GM19397 (cell line): ENCODE results near the gene NF2.

Experiments used
- ATAC-seq: cut with Tn5 transposase; IDR thresholded peaks from one replicate; pipeline ENCODE4 v1.9.1; 2021; ENCODE audit warnings: mild to moderate bottlenecking, moderate library complexity; ENCODE audit not compliant: unreplicated experiment

The NF2 gene

DNA sequence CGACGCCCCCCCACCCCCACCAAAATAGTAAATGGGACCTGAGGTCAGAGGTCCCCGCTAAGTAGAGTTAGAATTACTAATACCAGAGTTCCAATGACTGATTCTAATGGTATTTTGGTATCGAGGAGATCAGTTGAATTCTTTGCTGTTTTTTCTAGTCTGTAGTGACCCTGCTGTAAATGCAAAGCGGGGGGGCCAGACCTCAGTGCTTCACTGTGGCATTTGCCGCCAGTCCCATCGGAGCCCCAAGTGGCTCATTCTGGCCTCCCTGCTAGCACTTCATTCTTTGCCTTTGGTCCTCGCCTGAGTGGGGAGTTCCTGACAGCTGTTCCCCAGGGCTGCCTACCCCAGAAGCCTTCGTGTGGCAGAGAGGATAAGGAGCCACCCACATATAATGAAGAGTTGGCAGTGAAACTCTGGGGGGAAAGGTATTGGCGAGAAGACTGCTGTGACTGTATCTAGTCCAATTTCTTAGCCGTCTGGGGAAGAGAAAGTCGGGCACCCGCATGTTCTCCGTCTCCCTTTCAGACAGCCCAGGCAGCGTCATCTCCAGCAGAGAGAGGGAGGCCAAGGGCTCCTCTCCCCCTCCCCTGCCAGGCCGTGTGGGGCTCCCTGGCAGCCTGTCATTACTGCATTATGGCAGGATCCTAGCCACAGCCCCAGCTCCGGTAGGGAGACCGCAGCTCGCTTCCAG lies 96.9 kb downstream of the NF2 start:
- no peak for ATAC-seq

DNA sequence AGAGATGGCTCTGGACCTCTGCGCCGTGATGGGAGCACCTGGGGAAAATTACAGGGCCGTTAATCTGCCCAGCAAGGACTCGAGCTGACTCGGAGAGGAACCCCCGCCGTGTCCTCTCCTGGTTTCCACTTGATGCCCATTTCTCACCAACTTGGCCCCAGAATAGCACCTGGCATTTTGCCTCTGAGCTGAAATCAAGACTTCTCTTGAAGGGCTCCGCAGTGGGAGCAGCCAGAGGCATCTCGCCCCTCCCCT lies 97.4 kb downstream of the NF2 start:
- ATAC-seq, result no peak

DNA sequence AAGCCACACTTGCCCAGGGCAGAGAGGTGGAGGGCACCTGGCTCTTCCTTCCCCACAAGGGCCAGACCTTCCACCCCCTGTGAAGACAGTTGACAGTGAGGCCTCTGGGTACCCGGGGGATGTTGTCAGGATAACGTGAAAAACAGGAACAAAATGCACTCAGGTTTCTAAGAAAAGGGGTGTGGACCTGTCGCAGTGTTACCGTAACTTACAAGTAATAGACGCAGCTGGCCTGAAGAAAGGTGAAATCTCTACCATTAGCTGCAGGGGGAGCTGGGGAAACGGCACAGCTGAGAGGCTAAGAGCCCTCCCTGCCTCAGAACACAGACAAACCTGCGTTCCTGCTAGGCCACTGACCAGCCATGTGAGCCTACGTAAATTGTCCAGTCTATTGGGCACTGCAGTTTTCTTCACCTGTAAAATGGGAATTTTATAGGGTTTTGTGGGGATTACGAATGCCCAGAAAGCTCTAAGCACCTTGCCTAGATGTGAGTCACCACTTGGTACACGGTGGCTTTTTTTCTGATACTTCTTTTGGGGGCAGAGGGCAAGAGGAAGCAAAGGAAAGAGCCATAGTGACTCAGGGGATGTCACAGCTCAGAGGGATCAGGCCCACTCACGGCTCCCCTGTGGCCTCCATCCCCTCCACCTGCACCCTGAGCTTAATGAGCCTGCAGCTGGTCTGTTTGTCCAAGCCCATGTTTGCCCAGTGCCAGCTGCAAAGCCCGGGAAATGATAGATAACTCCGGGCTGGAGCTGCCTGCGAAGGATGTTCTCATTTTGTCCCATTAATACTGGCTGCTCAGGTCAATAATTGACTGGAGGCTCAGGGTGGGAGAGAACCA lies 97.9 kb downstream of the NF2 start:
- ATAC-seq, result no peak

DNA sequence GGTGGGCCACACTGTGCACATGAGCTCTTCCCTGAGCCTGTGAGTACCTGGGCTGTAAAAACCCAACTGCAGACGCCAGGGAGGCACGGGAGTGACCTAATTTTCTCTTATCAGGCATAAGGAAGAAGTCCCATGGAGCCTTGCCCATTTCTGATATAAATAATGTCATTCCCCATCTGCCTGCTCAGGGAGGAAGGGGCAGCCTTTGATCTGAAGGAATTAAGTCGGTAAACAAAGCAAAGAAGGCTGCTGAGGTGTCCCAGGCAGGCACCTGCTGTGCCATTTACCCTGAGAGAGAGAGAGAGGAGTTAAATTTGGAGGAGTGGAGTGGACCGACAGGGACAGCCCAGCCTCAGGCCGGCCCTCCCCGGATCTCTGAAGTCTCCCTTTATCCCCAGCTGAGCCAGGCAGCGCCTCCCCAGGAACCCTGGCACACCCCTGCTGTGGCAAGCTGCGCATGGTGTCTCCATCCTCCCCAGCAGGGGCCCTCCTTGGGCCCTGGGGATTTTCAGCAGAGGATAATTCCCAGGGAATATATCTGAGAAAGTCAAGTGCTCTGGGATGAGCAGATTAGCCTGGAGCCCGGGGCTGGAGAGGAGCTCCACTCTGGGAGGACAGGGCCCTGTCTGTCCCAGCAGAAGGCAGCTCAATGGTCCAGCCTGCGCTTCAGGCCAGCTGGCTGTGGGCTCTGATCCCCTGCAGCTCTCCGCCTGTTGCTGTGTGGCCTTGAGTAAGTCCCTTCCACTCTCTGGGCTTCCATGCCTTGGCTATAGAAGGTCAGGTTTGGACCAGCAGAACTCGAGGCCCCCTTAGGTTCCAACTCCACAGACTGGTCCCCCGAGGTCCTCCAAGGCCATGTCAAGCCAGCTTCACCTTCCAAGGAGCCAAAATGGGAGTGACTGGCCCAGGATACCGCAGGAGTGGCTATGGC lies 98.8 kb downstream of the NF2 start:
- no peak for ATAC-seq

DNA sequence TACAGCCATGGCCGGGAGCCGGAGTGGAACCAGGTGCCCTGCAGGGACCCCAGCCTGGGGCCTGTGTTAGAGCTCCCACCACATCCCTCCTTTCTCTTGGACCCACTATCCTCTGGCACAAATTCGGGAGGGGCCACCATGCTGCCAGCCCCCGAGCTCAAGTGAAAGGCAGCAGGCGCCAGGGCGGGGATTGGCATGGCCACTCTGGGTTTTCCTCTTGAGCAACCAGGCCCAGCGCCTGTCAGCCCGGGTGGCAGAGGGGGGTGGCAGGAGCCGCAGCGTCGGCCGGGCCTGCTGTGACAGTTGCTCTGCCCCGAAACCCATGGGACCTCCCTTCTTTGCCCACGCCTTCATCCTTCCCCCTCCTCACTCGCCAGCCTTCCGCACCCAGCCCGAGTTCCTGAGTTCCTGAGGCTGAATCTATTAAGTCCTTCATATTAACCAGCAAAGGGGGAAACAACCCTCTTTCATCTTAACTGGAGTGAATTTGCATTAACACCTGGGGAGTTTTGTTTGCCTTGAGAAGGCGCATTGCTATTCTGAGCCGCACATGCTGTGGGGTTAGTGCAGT lies 99.6 kb downstream of the NF2 start:
- no peak for ATAC-seq

DNA sequence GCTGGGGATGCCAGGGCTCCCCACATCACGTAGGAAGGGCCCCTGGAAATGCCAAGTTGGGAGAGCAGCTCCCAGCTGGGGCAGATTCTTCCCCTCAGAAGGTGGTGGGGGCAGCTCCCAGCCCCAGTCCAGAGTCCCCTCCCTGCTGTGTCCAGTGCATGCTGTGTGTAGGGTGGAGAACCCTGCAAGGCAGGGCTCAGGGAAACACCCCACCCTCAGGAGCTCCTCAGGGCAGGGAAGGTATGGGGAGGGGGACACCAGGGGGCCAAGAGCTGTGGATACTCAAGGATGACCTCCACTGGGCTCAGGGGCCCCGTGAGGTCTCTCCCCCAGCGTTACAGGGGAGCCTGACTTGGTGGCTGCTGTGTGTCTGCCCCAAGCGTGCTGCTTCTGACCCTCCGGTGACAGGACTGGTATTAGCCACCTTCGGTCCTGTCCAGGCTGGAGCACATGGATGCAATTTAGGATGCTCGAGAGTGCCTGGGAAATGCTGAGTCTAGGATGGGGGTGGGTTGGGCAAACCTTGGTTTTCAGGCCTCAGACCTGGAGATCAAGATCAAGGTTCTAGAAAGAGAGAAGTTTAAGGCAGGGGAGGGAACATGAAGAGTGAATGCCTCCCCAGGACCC lies 100.2 kb downstream of the NF2 start:
- no peak for ATAC-seq

DNA sequence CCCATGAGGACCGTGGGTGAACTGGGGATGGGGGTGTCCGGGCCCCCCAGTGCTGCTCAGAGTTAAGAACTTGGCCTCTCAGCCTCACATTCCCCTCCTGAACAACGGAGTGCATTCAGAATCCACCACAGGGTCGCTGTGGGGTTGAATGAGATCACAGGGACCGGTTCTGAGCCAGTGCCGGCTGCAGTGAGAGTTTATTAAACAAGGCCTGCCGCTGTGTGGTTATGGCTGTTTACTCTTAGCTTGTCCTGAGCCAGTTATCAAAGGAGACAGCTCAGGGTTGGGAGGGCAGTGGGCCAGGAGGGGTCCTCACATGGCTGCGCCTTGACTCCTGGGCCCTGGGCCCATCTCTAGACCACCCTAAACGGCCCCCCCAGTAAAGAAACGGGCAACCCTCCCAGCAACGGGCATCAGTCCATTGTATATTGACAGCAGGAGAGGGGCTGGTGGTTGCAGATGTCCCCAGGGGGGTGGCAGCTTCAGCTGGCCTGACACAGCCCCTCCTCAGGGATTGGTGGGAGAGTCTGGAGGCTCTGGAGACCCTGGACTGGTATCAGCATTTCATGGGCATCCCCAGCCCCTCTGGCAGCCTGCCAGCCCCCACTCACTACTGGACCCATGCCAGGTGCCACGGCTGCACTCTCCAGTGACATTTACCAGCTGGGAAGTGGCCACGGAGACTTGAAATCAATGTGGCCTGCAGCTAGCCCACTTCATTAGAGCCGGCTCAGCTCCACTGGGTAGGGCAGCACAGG lies 101.3 kb downstream of the NF2 start:
- no peak for ATAC-seq

DNA sequence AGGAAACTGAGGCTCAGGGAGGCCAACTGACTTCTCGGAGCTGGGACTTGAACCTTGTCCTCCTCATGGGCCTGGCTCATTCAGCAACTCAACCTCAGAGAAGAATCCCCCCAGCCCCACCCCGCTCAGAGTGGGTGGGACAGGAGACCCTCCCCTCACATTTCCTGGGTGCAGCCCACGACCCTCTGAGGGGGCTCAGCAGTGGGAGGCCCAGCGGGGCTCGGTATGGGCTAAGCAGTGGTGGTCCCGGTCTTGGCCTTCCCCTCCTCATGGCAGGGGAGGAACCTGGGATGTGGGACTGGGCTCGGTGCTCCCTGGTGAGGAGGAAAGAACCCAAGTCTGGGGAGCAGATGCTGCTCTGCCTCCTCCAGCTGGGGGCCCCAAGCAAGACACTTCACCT lies 102.2 kb downstream of the NF2 start:
- ATAC-seq, result no peak

DNA sequence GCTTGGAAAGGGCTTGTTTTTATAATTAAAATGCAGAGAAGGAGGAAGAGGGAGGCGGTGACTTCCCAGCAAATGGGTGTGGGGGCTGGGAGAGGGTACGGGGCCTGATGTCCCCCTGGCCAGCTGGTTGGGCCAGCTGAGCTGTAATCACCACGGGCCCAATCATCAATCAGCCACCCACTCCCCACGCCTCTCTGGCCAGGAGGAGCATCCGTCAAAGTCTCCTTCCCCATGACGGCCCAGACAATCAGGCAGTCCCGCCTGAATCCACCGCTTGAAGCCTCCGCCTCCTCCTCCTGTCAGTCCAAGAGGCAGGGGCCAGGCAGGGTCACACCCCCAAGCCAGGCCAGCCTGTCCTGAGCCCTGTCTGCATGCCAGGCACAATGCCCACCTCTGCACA lies 103.1 kb downstream of the NF2 start:
- no peak for ATAC-seq

DNA sequence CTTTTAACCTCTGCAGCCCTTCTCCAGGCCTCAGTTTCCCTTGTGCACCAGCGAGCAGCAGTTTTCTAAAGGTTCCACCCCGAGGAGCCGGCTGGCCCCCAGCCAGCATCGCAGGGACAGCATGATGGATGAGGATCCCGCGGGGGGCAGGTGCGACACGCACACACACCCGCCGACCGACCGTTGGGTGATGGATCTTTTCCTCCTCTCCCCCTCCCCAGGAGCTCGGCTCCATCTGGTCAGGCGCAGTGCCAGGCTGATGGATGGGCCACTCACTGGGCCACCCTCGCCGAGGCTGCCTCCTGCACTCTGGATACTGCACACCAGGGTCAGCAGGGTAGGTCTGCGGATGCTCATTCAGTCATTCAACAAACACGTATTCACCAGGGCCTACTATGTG lies 103.6 kb downstream of the NF2 start:
- ATAC-seq, result no peak

DNA sequence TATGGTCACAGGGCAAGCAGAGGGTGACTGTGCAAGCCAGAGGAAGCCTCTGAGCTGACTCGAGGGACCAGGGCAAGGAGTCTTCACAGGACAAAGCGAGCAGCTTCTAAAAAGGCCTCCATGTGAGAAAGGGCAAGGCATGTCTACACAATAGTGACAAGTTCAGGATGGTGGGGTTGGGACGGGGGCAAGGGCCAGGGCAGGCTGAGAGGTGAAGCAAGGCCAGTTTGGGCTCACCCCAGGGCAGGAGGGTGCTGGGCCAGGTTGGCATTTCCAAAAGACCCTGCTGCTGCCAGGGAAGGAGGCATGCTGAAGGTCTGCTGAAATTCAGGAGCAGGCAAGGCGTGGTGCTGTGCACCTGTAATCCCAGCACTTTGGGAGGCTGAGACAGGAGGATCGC lies 104.0 kb downstream of the NF2 start:
- ATAC-seq, result no peak

DNA sequence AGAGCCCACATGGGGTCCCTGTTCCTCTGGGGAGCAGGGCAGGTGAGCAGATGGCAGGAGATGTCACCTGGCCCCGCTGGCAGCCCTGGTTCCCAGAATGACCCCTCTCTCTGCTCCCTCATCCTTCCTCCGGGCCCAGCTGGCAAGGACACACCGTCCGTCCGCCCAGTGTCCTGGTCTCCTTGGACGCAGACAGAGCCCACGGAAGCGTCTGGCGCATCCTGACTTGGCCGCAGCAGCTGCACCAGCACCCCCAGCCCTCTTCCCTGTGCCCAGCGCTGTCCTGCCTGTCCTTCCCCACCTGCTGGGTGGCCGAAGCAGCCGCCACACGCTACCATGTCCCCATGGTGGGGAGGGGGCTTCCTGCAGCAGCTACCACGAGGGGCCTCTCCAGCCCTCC lies 106.8 kb downstream of the NF2 start:
- ATAC-seq, result no peak

DNA sequence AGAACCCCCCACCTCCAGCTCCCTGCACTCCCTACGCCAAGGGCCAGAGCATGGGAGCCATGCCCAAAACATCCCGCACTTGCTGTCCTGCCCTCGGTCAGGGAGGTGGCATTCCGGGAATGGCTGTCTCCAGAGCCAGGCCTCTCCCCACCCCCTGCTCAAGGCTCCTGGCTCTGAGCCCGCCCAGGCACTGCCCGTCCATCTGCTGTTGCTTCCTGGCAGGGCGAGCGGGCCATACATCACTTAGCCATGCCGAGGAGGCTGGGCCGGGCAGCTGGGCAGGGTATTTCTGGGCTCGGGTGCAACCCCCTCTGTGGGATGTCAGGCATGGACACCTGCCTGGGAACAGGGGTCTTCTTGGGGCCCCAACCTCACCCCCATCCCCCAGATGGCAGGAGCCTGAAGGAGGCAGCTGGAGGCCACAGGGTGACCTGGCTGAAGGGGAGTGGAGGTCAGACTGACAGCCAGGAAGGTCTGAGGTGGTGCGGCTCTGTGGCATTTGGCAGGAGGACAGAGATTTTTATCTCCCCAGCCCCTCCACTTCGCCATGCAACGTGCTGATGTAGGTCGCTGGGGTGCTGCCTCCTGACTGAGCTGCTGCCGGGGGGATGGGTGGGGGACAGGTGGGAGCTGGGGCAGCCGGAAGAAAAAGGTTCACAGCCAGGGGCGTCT lies 107.6 kb downstream of the NF2 start:
- no peak for ATAC-seq

DNA sequence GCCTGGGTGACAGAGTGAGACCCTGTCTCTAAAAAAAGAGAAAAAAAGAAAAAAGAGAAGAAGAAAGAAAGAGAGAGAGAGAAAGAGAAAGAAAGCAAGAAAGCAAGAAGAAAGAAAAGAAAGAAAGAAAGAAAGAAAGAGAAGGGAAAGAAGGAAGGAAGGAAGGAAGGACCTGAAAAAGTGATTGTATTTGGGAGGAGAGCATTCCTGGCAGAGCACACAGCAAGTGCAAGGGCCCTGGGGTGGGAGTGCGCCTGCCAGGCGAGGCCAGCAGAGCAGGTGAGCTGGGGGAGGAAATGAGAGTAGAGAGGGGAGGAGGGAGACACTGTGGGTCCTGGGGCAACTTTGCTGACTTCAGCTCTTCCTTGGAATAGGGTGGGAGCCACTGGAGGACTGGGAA lies 108.7 kb downstream of the NF2 start:
- ATAC-seq, result no peak

DNA sequence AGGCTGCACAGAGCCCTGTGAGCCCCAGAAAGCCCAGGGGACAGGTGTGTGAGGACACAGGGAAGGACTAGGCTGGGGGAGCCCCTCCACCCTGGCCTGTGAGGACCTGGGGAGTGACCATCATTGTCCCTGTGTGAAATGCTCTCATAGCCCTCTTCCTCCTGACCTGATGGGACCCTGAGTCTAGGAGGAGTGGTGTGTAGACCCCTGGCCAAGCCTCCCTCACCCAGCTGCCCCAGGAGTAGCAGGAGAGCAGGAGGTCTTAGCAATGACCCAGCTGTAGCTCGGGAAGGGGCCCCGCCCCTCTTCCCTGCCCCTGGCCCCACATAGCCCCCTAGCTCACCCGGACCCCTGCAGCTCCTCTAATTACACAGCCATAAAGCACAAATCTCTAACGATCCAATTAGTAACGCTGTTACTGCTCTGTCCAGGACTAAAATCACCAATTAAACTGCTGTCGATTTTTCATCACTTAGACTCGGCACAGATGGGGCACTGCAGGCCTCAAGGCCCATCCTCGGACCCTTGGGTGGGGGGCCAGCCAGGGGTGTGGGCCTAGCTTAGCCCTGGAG lies 109.8 kb downstream of the NF2 start:
- ATAC-seq, result no peak

DNA sequence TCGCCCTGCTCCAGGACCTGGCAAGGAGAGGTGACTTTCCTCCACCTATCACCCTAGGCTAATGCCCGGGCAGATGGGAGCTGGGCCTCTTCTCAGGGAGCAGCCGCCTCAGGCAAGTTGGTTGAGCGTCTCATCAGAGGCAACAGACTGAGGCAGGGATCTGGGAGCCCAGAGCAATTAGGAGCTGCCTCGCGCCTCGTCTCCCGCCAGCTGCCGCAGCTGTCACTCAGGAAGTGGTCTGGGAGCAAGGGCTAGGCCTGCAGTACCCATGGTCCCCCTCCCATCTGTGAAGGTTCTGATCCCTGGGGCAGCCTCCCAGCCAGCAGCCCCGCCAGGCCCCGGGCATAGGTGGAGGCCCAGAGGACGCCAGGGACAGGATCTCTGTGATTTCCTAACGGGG lies 111.8 kb downstream of the NF2 start:
- no peak for ATAC-seq

DNA sequence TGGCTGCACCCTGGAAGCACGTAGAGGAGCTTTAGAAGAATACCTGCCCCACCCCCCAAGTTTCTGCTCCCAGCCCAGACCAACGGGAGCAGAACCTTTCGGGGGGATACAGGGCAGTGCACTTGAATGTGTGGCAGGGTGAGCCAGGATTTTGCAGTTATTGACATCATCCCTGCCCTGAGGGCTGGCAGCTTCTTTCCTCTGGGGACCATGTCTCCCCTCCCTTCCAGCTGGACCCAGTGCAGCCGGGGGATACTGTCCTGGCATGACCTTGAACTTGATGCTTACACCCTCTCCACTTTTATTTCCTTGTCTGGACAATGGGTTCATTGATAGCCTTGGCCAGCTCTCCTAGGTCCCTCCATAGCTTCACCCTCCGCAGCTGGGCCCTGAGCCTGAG lies 112.3 kb downstream of the NF2 start:
- no peak for ATAC-seq

DNA sequence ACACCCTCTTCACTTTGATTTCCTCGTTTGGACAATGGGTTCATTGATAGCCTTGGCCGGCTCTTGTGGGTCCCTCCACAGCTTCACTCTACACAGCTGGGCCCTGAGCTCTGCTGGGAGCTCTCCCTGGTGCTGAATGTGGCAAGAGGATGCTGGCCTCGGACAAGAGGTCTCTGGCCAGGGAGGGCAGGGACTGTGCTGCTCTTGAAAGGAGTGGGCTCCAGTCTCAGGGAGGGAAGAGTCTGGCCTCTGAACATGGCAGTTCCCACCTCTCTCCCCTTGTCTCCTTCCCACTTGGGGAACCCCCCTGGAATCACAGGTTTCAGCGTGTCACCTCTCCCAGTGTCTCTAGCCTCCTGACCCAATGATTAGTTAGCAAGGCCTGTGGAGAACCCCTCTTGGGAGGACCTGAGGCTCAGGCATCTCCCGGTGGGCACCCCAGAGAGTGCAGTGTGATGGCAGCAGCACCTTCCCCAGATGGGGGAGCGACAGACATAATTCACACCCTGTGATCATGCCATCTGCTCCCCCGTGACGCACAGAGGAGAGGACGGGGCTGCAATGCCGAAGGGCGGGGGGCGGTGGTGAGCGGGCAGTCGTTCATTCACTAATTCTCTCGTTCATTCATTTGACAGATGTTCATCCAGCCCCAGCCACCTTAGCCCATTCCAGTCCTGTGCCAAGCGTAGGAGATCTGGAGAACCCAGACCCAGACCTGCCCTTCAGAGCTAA lies 113.5 kb downstream of the NF2 start:
- ATAC-seq, result no peak

DNA sequence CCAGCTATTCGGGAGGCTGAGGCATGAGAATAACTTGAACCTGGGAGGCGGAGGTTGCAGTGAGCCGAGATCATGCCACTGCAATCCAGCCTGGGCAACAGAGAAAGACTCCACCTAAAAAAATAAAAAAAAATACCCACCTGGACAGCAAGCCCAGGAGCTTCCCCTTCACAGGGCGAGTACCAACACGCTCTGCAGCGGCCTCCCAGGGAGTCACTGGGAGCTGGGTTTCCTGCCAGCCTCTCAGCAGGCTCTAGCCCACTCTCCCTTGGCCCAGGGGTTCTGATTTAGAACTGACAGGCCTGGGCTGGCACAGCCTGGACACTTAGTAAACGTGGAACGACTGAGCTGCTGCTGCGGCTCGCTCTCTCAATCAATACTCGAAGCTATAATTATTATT lies 114.4 kb downstream of the NF2 start:
- ATAC-seq, result no peak
